ENCODE data around the gene ISL2.
A peak's percentile ranks its signal among the peaks of the same experiment; 100 is the strongest.
"Not testable (repeated sequence)": the region's sequence is repeated elsewhere in the genome, so short reads cannot be mapped to it uniquely, and the experiment has no call there.

The ISL2 gene

GRCh38 chr15:76336254-76337058 lies at the start of gene ISL2:
Gene ISL2 (plus strand): TSS chr15:76336773. CDS start chr15:76336884, 111 bp downstream.
- DNase-seq (ENCODE audit: low read depth in 2 of 2) = peak in 1 of 2 donors; percentile 49

- DNase-seq (ENCODE audit: low read depth in 2 of 2) = no peak
Observed at GRCh38 chr15:76289582-76289981, 47.0 kb upstream of the ISL2 start.

DNA sequence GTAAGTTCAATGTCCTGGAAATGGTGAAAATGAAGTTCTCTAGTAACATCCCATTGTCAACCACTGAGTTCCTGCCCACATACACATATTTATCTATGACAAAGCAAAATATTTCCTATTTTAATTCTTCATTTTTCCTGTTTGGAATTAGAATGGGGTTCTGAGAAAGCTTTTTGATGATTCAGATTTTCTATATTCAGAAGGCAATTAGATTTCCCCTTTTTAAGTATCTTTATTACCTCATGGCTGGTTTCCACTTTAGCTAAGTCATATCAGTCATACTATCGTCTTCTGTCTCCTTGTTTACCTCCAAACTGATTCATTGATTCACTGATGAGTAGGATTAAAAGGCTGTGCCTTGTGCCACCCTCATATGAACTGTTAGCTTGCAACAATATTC lies 43.2 kb upstream of the ISL2 start:
- no peak for DNase-seq (ENCODE audit: low read depth in 2 of 2)

GRCh38 chr15:76294463-76294862 lies 42.1 kb upstream of the ISL2 start:
- not testable (repeated sequence) for DNase-seq (ENCODE audit: low read depth in 2 of 2)

- no peak for DNase-seq (ENCODE audit: low read depth in 2 of 2)
Observed at GRCh38 chr15:76296849-76297248, 39.7 kb upstream of the ISL2 start.

DNA sequence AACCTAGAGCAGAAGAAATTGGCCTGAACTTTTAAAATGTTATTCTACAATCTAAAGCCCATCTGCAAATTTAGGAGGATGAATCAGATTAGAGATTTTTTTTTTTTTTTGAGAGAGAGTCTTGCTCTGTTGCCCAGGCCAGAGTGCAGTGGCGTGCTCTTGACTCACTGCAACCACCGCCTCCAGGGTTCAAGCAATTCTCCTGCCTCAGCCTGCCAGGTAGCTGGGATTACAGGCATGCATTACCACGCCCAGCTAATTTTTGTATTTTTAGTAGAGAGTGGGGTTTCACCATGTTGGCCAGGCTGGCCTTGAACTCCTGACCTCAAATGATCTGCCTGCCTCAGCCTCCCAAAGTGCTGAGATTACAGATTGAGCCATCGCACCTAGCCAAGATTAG lies 38.6 kb upstream of the ISL2 start:
- not testable (repeated sequence) for DNase-seq (ENCODE audit: low read depth in 2 of 2)

DNA sequence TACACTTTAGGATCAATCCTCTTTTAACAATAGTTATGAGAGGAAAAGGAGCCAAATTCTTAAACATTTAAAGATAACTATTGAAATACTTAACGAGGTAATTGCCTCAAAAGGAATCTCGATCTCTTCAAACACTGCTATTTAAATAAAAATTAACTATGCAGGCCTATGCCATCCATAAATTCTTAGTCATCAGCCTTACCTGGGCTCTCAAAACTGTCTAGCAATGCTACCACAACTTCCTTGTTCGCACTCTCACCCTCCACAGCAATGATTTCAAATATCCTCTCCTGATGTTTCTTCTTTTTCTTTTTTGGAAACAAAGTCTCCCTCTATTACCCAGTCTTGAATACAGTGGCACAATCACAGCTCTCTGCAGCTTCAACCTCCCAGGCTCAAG lies 37.6 kb upstream of the ISL2 start:
- no peak for DNase-seq (ENCODE audit: low read depth in 2 of 2)

DNA sequence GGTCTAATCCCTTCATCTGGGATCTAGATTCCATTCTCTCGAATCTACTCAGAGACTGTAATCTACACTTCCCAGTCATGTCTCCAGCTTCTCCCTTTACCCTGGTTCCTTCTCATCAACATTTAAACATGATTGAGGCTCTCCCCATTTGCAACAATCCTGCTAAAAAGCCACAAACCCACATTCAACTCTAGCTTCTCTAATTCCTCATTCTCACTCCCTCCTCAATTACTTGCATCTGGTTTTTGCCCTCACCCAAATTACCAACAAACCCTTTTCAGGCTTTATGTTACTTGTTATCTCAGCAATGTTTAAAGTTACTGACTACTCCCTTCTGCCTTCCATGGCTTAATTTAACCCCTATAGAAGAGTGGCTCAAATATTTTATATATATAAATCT lies 36.8 kb upstream of the ISL2 start:
- DNase-seq (ENCODE audit: low read depth in 2 of 2) = no peak

DNA sequence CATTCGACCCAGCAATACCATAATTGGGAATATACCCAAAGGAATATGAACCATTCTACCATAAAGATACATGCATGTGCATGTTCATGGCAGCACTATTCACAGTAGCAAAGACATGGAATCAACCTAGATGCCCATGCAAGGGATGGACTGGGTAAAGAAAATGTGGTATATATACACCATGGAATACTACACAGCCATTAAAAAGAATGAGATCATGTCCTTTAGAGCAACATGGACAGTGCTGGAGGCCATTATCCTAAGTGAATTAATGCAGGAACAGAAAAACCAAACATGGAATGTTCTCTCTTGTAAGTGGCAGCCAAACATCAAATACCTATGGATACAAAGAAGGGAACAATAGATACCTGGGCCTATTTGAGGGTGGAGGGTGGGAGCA lies 32.7 kb upstream of the ISL2 start:
- DNase-seq (ENCODE audit: low read depth in 2 of 2) = no peak

GRCh38 chr15:76309601-76310330 lies 26.8 kb upstream of the ISL2 start:
- DNase-seq (ENCODE audit: low read depth in 2 of 2) = no peak

DNA sequence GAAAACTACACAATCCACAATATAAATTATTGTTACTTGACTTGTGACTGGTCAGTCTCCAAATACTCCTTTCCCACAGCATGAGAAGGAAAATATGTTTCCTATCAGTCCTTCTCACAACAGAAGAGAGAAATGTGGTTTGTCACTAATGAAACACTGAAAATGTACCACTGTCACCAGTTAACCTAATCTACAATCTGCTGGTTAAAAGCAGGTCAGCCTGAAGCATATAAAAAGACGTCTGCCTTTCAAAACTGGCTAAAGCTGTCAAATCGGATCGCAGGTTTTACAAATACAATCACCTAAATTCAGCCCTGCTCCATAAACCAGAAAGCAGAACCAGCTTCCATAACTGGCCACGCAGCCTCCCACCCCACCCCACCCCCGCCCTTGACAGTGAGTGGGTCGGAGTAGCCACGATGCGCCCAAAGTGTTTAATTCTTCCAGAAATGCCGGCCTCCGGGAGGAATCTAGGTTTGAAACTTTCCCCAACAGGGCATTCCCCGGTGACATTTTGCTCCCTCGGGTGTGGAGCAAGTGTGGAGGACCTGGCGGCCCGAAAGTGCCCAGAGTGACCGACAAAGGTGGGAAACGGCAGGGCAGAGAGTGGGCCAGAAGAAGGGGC lies 26.0 kb upstream of the ISL2 start:
- no peak for DNase-seq (ENCODE audit: low read depth in 2 of 2)

DNA sequence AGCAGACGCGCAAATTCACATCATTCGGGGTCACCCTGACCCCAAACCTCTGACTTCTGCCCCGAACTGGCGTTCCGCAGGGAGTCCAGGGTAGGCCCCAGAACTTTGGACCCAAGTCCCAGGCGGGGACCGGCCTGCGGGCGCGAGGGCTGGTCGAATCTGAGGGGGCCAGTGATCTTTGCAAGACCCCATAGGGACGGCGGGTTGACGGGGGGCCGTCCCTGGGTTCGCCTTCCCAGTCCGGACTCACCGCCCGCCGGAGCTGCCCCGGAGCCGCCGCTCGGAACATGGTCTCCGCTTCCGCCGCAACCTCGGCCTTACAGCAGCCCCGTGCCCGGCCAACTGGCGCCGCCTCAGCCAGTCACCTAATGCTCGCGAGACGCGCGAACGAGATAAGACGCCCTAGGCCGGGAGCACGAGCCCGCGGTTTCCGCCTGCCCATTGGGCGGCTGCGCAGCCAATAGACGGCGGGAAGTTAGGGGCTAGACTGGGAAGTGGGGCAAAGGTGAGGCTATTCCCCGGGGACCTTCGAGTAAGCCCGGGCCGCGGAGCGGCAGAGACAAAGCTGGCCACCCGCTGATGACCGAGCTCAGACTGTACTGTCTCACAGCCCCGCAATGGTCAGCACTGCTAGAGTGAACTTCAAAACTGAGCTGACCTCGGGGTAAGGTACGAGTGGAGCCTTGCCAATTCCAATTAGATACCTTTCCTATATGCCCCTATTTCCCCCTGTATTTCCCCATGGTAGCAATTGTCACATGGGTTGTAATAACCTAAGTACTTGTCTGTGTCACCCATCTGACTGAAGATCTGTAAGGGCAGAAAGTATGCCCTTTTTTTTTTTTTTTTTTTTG lies 25.2 kb upstream of the ISL2 start, which contains the start of gene ETFA:
TSS of gene ETFA (minus strand) at position 370 of the 854 bp plus-strand sequence. CDS start at position 289, 81 bp downstream.
- peak; percentile 78 to 89 for DNase-seq (ENCODE audit: low read depth in 2 of 2)

- DNase-seq (ENCODE audit: low read depth in 2 of 2) = no peak
Observed at GRCh38 chr15:76312540-76313174, 23.9 kb upstream of the ISL2 start.

DNA sequence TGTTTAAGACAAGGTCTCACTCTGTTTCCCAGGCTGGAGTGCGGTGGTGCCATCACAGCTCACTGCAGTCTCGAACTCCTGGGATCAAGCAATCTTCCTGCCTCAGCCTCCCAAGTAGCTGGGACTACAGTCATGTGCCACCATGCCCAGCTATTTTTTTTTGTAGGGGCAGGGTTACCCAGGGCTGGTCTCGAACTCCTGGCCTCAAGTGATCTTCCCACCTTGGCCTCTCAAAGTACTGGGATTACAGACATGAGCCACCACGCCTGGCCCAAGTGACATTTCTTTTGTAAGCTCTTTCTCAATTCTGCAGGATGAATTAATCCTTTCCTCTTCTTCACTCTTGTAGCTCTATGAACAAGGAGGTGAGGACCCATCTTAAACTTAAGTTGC lies 23.4 kb upstream of the ISL2 start:
- DNase-seq (ENCODE audit: low read depth in 2 of 2) = not testable (repeated sequence)

DNA sequence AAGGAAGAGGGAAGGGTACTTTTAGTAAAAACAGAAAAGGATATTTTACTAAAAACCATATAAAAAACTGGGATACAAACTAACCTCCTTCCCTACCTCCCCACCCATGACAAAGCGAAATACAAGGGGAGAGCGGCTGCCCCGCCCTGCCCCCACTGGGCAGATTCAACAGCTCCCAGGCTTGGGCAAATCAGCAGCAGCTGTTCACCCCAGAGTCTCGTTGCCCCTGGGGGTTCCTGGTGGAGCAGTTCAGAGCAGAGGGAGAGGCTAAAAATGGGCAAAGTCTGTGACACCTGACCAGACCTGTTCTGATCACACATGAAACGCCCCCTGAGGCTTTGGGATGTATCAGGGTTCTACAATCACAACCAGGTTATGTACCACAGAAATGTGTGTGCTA lies 22.8 kb upstream of the ISL2 start:
- DNase-seq (ENCODE audit: low read depth in 2 of 2) = no peak

DNA sequence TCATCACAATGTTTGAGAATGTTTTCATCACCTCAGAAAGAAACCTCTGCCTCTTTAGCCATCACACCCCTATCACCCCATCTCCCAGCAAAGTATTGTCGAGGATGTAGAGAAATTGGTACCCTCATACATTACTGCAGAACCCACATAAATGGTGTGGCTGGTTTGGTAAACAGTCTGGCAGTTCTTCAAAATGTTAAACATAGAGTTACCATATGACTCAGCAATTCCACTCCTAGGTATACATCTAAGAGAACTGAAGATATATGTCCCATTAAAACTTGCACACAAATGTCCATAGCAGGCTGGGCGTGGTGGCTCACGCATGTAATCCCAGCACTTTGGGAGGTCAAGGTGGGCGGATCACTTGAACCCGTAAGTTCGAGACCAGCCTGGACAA lies 16.6 kb upstream of the ISL2 start:
- DNase-seq (ENCODE audit: low read depth in 2 of 2) = no peak

- DNase-seq (ENCODE audit: low read depth in 2 of 2) = no peak
Observed at GRCh38 chr15:76321171-76321570, 15.4 kb upstream of the ISL2 start.

DNA sequence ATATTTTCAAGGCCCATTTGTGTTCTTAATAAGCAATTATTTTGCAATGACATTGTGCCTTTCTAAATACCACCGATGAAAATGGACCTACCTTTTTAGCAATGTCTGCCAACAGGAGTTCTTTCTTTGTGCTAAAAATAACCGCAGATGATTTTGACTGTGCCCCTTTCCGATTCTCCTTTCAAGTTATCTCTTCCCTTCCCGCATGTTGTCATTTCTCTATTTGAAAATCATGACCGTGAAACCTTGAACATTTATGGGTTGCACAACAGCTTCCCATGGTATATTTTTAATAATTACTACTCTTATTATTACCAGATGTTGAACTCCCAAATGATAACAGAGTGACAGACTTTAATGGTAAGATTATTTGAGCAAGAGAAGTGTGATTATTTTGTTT lies 15.0 kb upstream of the ISL2 start:
- DNase-seq (ENCODE audit: low read depth in 2 of 2) = no peak

DNA sequence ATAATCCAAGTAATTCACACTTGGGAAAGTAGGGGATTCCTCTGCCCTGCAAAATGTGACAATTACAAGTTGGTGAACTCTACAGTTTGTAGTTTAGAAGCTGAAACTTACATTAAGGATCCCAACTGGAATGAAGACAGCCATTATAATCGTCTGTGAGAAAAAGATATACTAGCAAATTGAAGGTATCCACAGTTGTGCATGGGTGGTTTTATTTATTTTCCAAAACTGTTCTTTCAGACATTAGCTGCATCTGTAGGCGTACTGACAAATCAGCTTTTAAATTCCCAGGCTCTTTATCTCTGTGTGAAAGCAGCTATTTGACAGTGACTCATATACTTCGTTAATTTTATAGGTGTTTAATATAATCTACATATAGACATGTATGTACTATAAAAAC lies 12.5 kb upstream of the ISL2 start:
- DNase-seq (ENCODE audit: low read depth in 2 of 2) = no peak

DNA sequence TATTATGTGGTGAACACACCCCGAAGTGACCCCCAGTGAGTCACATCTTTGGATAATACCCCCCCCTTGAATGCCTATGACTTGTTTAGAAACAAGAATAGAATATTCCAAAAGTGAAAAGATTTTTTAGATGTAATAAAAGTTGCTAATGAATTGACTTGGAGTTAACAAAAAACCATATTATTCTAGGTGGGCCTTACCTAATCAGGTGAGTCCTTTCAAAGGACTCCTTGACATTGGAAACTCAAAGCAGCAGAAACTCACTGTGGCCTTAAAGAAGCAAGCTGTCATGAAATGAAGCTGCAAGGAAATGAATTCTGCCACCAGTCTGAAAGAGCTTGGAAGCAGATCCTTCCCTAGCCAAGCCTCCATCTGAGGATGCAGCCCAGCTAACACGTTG lies 10.9 kb upstream of the ISL2 start:
- DNase-seq (ENCODE audit: low read depth in 2 of 2) = no peak

All from stimulated activated CD4-positive, alpha-beta T cell treated with anti-CD3 and anti-CD28 coated beads, Interleukin-1b, Interleukin-23, amount 100 ng/mL, for 4 hours (primary cell).